Peyer's patch (tissue), 4 donors: ENCODE data around the gene GTF3C1.

Experiments
- POLR2A ChIP-seq, 2 donors: fragments of 450-650 bp; IDR thresholded peaks; one replicate each; pipeline ENCODE4 v1.5.1; 2017; ENCODE audit warnings: antibody characterized with exemption in 2 of 2, mild to moderate bottlenecking in 2 of 2, moderate library complexity in 2 of 2
- TF ChIP-seq, protein P1 (sequence below), 6 experiments: fragments of 450-650 bp in 4 of 6; fragments of 200-600 bp in 2 of 6; sonication (generic) in 1 of 6; IDR thresholded peaks; one replicate each; pipeline ENCODE4 v1.5.1; 2017 to 2019; ENCODE audit warnings: antibody characterized with exemption in 6 of 6, mild to moderate bottlenecking in 3 of 6, moderate library complexity in 1 of 6

DNA sequence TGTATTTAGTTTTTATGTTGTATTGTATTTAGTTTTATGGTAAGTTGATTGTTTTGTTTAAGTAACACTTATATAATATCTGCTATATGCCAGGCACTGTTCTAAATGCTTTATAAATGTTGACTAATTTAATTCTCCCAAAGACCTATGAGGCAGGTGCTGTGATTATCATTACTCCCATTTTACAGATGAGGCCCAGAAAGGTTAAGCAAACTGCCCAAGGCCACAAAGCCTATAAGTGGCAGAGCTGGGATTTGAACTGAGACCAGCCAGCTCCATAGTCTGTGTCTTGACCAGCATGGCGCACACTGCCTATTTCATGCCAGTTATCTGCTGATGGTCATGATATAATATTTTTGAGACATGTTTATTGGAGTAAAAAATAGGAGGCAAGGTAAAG, 123.8 kb downstream of the GTF3C1 start:
- TF ChIP-seq, protein P1, sequence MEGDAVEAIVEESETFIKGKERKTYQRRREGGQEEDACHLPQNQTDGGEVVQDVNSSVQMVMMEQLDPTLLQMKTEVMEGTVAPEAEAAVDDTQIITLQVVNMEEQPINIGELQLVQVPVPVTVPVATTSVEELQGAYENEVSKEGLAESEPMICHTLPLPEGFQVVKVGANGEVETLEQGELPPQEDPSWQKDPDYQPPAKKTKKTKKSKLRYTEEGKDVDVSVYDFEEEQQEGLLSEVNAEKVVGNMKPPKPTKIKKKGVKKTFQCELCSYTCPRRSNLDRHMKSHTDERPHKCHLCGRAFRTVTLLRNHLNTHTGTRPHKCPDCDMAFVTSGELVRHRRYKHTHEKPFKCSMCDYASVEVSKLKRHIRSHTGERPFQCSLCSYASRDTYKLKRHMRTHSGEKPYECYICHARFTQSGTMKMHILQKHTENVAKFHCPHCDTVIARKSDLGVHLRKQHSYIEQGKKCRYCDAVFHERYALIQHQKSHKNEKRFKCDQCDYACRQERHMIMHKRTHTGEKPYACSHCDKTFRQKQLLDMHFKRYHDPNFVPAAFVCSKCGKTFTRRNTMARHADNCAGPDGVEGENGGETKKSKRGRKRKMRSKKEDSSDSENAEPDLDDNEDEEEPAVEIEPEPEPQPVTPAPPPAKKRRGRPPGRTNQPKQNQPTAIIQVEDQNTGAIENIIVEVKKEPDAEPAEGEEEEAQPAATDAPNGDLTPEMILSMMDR (IDR thresholded peaks at IDR 0.05), result no peak
- TF ChIP-seq POLR2A (IDR thresholded peaks at IDR 0.05), result no peak
